K562 (cell line): ENCODE data around the gene SLC25A18. TPM values are rescaled to one million over a fixed set of nuclear protein-coding genes. Genes with fewer than 3 reads are reported as not detected.

Experiments
- ATAC-seq: fragments of 200-7000 bp; cut with Tn5 transposase; 3 replicates; pipeline ENCODE4 v1.9.1; 2020; ENCODE audit warnings: moderate library complexity
- BruUV-seq: library from RNA; stranded (reverse); fragments of 400-500 nt; replicated peaks from 2 replicates; lab custom pipeline; 2021; lab: Mats Ljungman, UMichigan
- CTCF ChIA-PET: fragments of 300-600 bp; formaldehyde crosslinking; extraction: SDS; loops from one replicate; lab custom pipeline; 2021; ENCODE audit warnings: low intra/inter-chr PET ratio; lab: Yijun Ruan, JAX
- POLR2A ChIA-PET: fragments of 300-600, 350-650 bp; sonication (Branson Sonifier 250); formaldehyde crosslinking; extraction: SDS; loops from one replicate; lab custom pipeline; 2021; ENCODE audit warnings: antibody characterized with exemption, inconsistent platforms; lab: Yijun Ruan, JAX
- DNase-seq, 4 experiments: peaks; one replicate each; pipeline versions ENCODE4 v3.0.0 to v3.0.0-alpha.2; 2011 to 2018; ENCODE audit warnings: low spot score in 3 of 4, mixed read lengths in 3 of 4; ENCODE audit errors: extremely low read depth in 1 of 4
- FAIRE-seq: peaks from 2 replicates; lab custom pipeline; 2011; peaks lifted over from hg19 to GRCh38; lab: Jason Lieb, UNC
- H2AFZ ChIP-seq: 2 replicates; pipeline ENCODE4 v1.6.0; 2011; ENCODE audit warnings: low read depth, low read length, control low read depth, inconsistent platforms
- H3K27ac ChIP-seq: fragments of 200-600 bp; 3 replicates; pipeline ENCODE4 v1.8.0; 2011; ENCODE audit warnings: low read depth, mild to moderate bottlenecking, control low read depth, inconsistent platforms, low read length, moderate library complexity, mixed read lengths; ENCODE audit errors: extremely low read depth
- H3K27me3 ChIP-seq, 2 experiments: fragments of 300-600 bp in 1 of 2; 2 replicates in 1 of 2; 3 replicates in 1 of 2; pipeline versions ENCODE4 v1.6.0 to v1.8.0; 2011; ENCODE audit warnings: inconsistent platforms in 2 of 2, low read length in 2 of 2, mild to moderate bottlenecking in 1 of 2, mixed read lengths in 1 of 2, moderate library complexity in 1 of 2; ENCODE audit not compliant: control insufficient read depth in 2 of 2, insufficient read depth in 2 of 2
- H3K36me3 ChIP-seq: fragments of 300-600 bp; 3 replicates; pipeline ENCODE4 v1.8.0; 2011; ENCODE audit warnings: mild to moderate bottlenecking, low read length, inconsistent platforms; ENCODE audit not compliant: control insufficient read depth, insufficient read depth
- H3K4me1 ChIP-seq, 2 experiments: fragments of 200-600 bp in 1 of 2; replicated peaks in 1 of 2; 2 replicates in 1 of 2; 3 replicates in 1 of 2; pipeline versions ENCODE4 v1.5.1 to v1.8.0; 2011; ENCODE audit warnings: inconsistent platforms in 2 of 2, low read length in 2 of 2, mild to moderate bottlenecking in 1 of 2, mixed read lengths in 1 of 2, moderate library complexity in 1 of 2; ENCODE audit not compliant: control insufficient read depth in 2 of 2, insufficient read depth in 2 of 2
- H3K4me2 ChIP-seq: 2 replicates; pipeline ENCODE4 v1.6.1; 2011; ENCODE audit warnings: low read length, control low read depth, inconsistent platforms, mixed read lengths; ENCODE audit not compliant: insufficient read depth
- H3K4me3 ChIP-seq: fragments of 200-600 bp; sonication (generic), shearing (Covaris generic); 2 replicates; pipeline ENCODE4 v1.5.1; 2016; ENCODE audit warnings: control low read depth, inconsistent platforms
- H3K79me2 ChIP-seq: fragments of 200-600 bp; 3 replicates; pipeline ENCODE4 v1.8.0; 2011; ENCODE audit warnings: low read length, inconsistent platforms; ENCODE audit not compliant: control insufficient read depth, insufficient read depth
- H3K9ac ChIP-seq, 2 experiments: 2 replicates each; pipeline versions ENCODE4 v1.6.0 to v1.6.1; 2011; ENCODE audit warnings: low read depth in 2 of 2, low read length in 2 of 2, control low read depth in 1 of 2, inconsistent platforms in 1 of 2, mild to moderate bottlenecking in 1 of 2, mixed read lengths in 1 of 2; ENCODE audit not compliant: insufficient read depth in 1 of 2
- H3K9me1 ChIP-seq: one replicate; pipeline ENCODE4 v1.6.0; 2011; ENCODE audit warnings: inconsistent platforms, mild to moderate bottlenecking, low read length, moderate library complexity; ENCODE audit not compliant: control insufficient read depth, insufficient read depth
- H3K9me3 ChIP-seq: replicated peaks from 2 replicates; pipeline ENCODE4 v1.5.1; 2011; ENCODE audit warnings: low read depth, low read length, inconsistent platforms; ENCODE audit not compliant: control insufficient read depth, insufficient read depth
- H4K20me1 ChIP-seq: replicated peaks from 2 replicates; pipeline ENCODE4 v1.6.1; 2011; ENCODE audit warnings: low read length, inconsistent platforms, mixed read lengths; ENCODE audit not compliant: control insufficient read depth, insufficient read depth
- DNMT1 ChIP-seq: fragments of 450-650 bp; IDR thresholded peaks from 2 replicates; pipeline ENCODE4 v1.6.1; 2016; ENCODE audit warnings: antibody characterized with exemption, mild to moderate bottlenecking
- FOXA1 ChIP-seq: fragments of 450-650 bp; IDR thresholded peaks from 2 replicates; pipeline ENCODE4 v1.6.1; 2016; ENCODE audit warnings: mild to moderate bottlenecking, borderline replicate concordance
- HEY1 ChIP-seq: fragments of 250-450 bp; sonication (Bioruptor Pico); IDR thresholded peaks from 2 replicates; pipeline ENCODE4 v1.5.0; 2020; ENCODE audit warnings: mild to moderate bottlenecking, moderate library complexity, borderline replicate concordance
- JUND ChIP-seq, 2 experiments: IDR thresholded peaks; 2 replicates in 1 of 2; 3 replicates in 1 of 2; pipeline ENCODE4 v1.6.1; 2011; ENCODE audit warnings: borderline replicate concordance in 2 of 2, low read depth in 2 of 2, low read length in 2 of 2, improper control_type of control experiment in 1 of 2, missing biosample characterization in 1 of 2, missing genetic modification characterization in 1 of 2, missing genetic modification reagents in 1 of 2
- TAF1 ChIP-seq: IDR thresholded peaks from 2 replicates; pipeline ENCODE4 v1.6.1; 2011; ENCODE audit warnings: mild to moderate bottlenecking, low read length, moderate library complexity; ENCODE audit not compliant: insufficient read depth, control insufficient read depth, severe bottlenecking; ENCODE audit errors: extremely low read depth
- TSHZ1 ChIP-seq: fragments of 250-450 bp; sonication (Bioruptor Pico); IDR thresholded peaks from 2 replicates; pipeline ENCODE4 v1.4.0; 2020; ENCODE audit warnings: mild to moderate bottlenecking, moderate library complexity
- ZNF408 ChIP-seq: fragments of 250-450 bp; sonication (Bioruptor Pico); IDR thresholded peaks from 2 replicates; pipeline ENCODE4 v1.4.0; 2020; ENCODE audit warnings: low read depth, mild to moderate bottlenecking, moderate library complexity
- ZNF561 ChIP-seq: fragments of 450-650 bp; formaldehyde crosslinking; conservative IDR thresholded peaks from 2 replicates; pipeline ENCODE4 v1.4.0; 2020; ENCODE audit warnings: mild to moderate bottlenecking, moderate library complexity
- ZNF717 ChIP-seq: fragments of 250-450 bp; sonication (Bioruptor Pico); IDR thresholded peaks from 2 replicates; pipeline ENCODE4 v1.5.0; 2021
- WGBS: fragments of 100-300 bp; shearing (Covaris generic); methylation state at CpG from one replicate; pipeline ENCODE4 v1.1.6; 2016; ENCODE audit warnings: low coverage, mixed read lengths; ENCODE audit not compliant: insufficient coverage; ENCODE audit errors: missing lambda C conversion rate; 5-methylcytosine and 5-hydroxymethylcytosine counted together
- in situ Hi-C: fragments of 300-500 bp; cut with MboI; formaldehyde crosslinking; loops from 4 replicates; pipeline ENCODE4 v1.15.0; 2018; ENCODE audit warnings: inconsistent platforms, mixed read lengths
- intact Hi-C: fragments of 100-400 bp; cut with micrococcal nuclease; formaldehyde crosslinking; loops from 2 replicates; pipeline ENCODE4 v1.14.2; 2022
- polyA plus RNA-seq, 8 experiments: library from polyadenylated mRNA; depleted of rRNA in 4 of 8; stranded (reverse) in 5 of 8; unstranded in 3 of 8; fragments of >200 nt; fragmentation: Nextera tagmentation in 2 of 8; fragmentation: Illumina TruSeq in 1 of 8; extraction: Ambion mirVana in 2 of 8; extraction: Trizol in 1 of 8; gene quantifications; 2 replicates each; pipeline versions ENCODE4 v1.2.1 to v1.2.3, GENCODE V29; 2011 to 2014; ENCODE audit warnings: inconsistent platforms in 1 of 8, missing spikeins in 1 of 8
- total RNA-seq, 7 experiments: library from RNA; depleted of rRNA in 6 of 7; stranded (reverse); fragments of >200 nt in 6 of 7; fragmentation: Illumina TruSeq in 2 of 7; extraction: Trizol in 2 of 7; gene quantifications; 2 replicates each; pipeline versions ENCODE4 v1.2.1 to v1.2.3, GENCODE V29; 2011 to 2021; ENCODE audit warnings: low replicate concordance in 1 of 7

The SLC25A18 gene
- total and polyA plus RNA-seq, 9 of the 15 experiments (the other 6 are each of a cell fraction or from before 2014, with no cell fraction given), result 0.04 TPM; not detected in 8

GRCh38 chr22:17548756-17549035 is 14.6 kb upstream of the SLC25A18 start:
- no peak overlapping the region for H3K27ac ChIP-seq
- in situ Hi-C loops (no loop called here), intact Hi-C loops (no loop called here)

More at GRCh38 chr22:17548756-17549035, 14.6 kb upstream of the SLC25A18 start:
- FAIRE-seq (no peak), DNase-seq (no peak), ATAC-seq (no peak)
- Histone ChIP-seq H2AFZ (no peak overlapping the region), H4K20me1 (no peaks in the 10 kb centered on the region), H3K4me3 (no peak overlapping the region), H3K79me2 (no peaks in the 10 kb centered on the region), H3K27me3 (peaks cover 49 to 51% of the 10 kb centered on the region in 2 experiments), H3K36me3 (no peaks in the 10 kb centered on the region), H3K9me1 (no peaks in the 10 kb centered on the region), H3K4me1 (0 out of 5 replicates have a peak, but pooled peaks cover 0 to 4% of the 10 kb centered on the region in 2 experiments), H3K4me2 (no peak overlapping the region), H3K9me3 (no peaks in the 10 kb centered on the region), H3K9ac (no peak overlapping the region)
- 13% methylated on average over 5 of the region's 5 CpGs for WGBS
- ChIA-PET POLR2A (interaction anchor here (1.0 kb wide), 1 partner anchor 11 kb away, joined by 3 read pairs; no protein-coding TSS in a partner anchor), CTCF (no interaction called here)
- no TSS peak for BruUV-seq
- TF ChIP-seq HEY1 (CRISPR knock-in tag), result no peak
- no peak for TF ChIP-seq ZNF408 (CRISPR knock-in tag)
- no peak for TF ChIP-seq TAF1
- TF ChIP-seq TSHZ1 (CRISPR knock-in tag), result no peak
- TF ChIP-seq FOXA1, result no peak
- no peak for TF ChIP-seq DNMT1
- no peak for TF ChIP-seq ZNF561 (CRISPR knock-in tag)
- TF ChIP-seq JUND (IDR thresholded peaks at IDR 0.05; ENCODE audit: borderline replicate concordance, low read depth, low read length), result no peak
- TF ChIP-seq JUND (tag; IDR thresholded peaks at IDR 0.05; ENCODE audit: borderline replicate concordance, low read depth, low read length), result no peak
- no peak for TF ChIP-seq ZNF717 (CRISPR knock-in tag)
